Keratinocyte (primary cell): ENCODE data around the gene TMEM263. TPM values are rescaled to one million over a fixed set of nuclear protein-coding genes. Genes with fewer than 3 reads are reported as not detected.
A peak's percentile ranks its signal among the peaks of the same experiment; 100 is the strongest.

ENCODE experiments used
- DNase-seq: peaks from one replicate; pipeline ENCODE4 v3.0.0-alpha.2; 2011; ENCODE audit warnings: low read depth, missing footprints, low spot score
- FAIRE-seq: peaks from 2 replicates; lab custom pipeline; 2011; peaks lifted over from hg19 to GRCh38; lab: Jason Lieb, UNC
- H2AFZ ChIP-seq: 2 replicates; pipeline ENCODE4 v1.6.0; 2012; ENCODE audit warnings: low read length, control low read depth, inconsistent platforms; ENCODE audit not compliant: control insufficient read depth
- H3K27ac ChIP-seq: 2 replicates; pipeline ENCODE4 v1.5.1; 2011; ENCODE audit warnings: low read length; ENCODE audit not compliant: control insufficient read depth, insufficient read depth
- H3K27me3 ChIP-seq: 3 replicates; pipeline ENCODE4 v1.6.0; 2011; ENCODE audit warnings: low read length; ENCODE audit not compliant: control insufficient read depth, insufficient read depth; ENCODE audit errors: extremely low read depth
- H3K36me3 ChIP-seq, 2 experiments: 2 replicates in 1 of 2; 3 replicates in 1 of 2; pipeline ENCODE4 v1.5.1; 2011; ENCODE audit warnings: low read length in 2 of 2, mild to moderate bottlenecking in 1 of 2; ENCODE audit not compliant: control insufficient read depth in 2 of 2, insufficient read depth in 2 of 2; ENCODE audit errors: extremely low read depth in 1 of 2
- H3K4me1 ChIP-seq: 3 replicates; pipeline ENCODE4 v1.5.1; 2011; ENCODE audit warnings: low read length; ENCODE audit not compliant: control insufficient read depth, insufficient read depth; ENCODE audit errors: extremely low read depth
- H3K4me2 ChIP-seq: 3 replicates; pipeline ENCODE4 v1.6.0; 2011; ENCODE audit warnings: low read depth, low read length; ENCODE audit not compliant: control insufficient read depth, insufficient read depth; ENCODE audit errors: extremely low read depth
- H3K4me3 ChIP-seq, 3 experiments: fragments of 200-600 bp in 1 of 3; sonication (generic) in 1 of 3; 2 replicates in 2 of 3; 3 replicates in 1 of 3; pipeline ENCODE4 v1.5.1; 2011 to 2016; ENCODE audit warnings: low read length in 3 of 3, mild to moderate bottlenecking in 3 of 3, control low read depth in 2 of 3, inconsistent platforms in 1 of 3, low read depth in 1 of 3, mixed read lengths in 1 of 3, mixed run types in 1 of 3, moderate library complexity in 1 of 3; ENCODE audit not compliant: control insufficient read depth in 2 of 3, insufficient read depth in 2 of 3; ENCODE audit errors: extremely low read depth in 1 of 3
- H3K79me2 ChIP-seq: 2 replicates; pipeline ENCODE4 v1.6.0; 2012; ENCODE audit warnings: low read length; ENCODE audit not compliant: control insufficient read depth, insufficient read depth
- H3K9ac ChIP-seq: 3 replicates; pipeline ENCODE4 v1.6.0; 2011; ENCODE audit warnings: low read length; ENCODE audit not compliant: control insufficient read depth, insufficient read depth; ENCODE audit errors: extremely low read depth
- H3K9me1 ChIP-seq: 3 replicates; pipeline ENCODE4 v1.6.0; 2011; ENCODE audit warnings: low read length; ENCODE audit not compliant: control insufficient read depth, insufficient read depth; ENCODE audit errors: extremely low read depth
- H3K9me3 ChIP-seq: 2 replicates; pipeline ENCODE4 v1.5.1; 2012; ENCODE audit warnings: low read depth, low read length; ENCODE audit not compliant: control insufficient read depth
- H4K20me1 ChIP-seq: 3 replicates; pipeline ENCODE4 v1.6.0; 2011; ENCODE audit warnings: low read length; ENCODE audit not compliant: control insufficient read depth, insufficient read depth; ENCODE audit errors: extremely low read depth
- EZH2 ChIP-seq: IDR thresholded peaks from one replicate; pipeline ENCODE4 v1.6.1; 2012; ENCODE audit warnings: inconsistent platforms, mild to moderate bottlenecking, low read length, moderate library complexity
- dilution Hi-C: fragments of 300-500 bp; cut with MboI; formaldehyde crosslinking; loops from one replicate; pipeline ENCODE4 v1.7.0; 2020; ENCODE audit warnings: low sequenced_read_pairs; ENCODE audit not compliant: extremely low pct_ligation_motif_present
- polyA plus RNA-seq, 5 experiments: library from polyadenylated mRNA; depleted of rRNA in 3 of 5; stranded (reverse) in 3 of 5; stranded (forward) in 1 of 5; unstranded in 1 of 5; fragments of >200 nt; gene quantifications; 1 replicate in 1 of 5; 2 replicates in 3 of 5; 3 replicates in 1 of 5; pipeline versions ENCODE4 v1.2.1 to v1.2.3, GENCODE V29; 2011 to 2012; ENCODE audit warnings: missing spikeins in 2 of 5, low read depth in 1 of 5, low replicate concordance in 1 of 5
- TF ChIP-seq, protein P1 (sequence below), 3 experiments: IDR thresholded peaks in 1 of 3; conservative IDR thresholded peaks in 1 of 3; optimal IDR thresholded peaks in 1 of 3; 2 replicates in 2 of 3; 3 replicates in 1 of 3; pipeline versions ENCODE3 to v1.5.1; 2011; ENCODE audit warnings: low read length in 3 of 3, mild to moderate bottlenecking in 3 of 3, moderate library complexity in 2 of 3, control low read depth in 1 of 3, inconsistent platforms in 1 of 3; ENCODE audit not compliant: insufficient read depth in 2 of 3; ENCODE audit errors: extremely low read depth in 1 of 3

Gene TMEM263
- polyA plus RNA-seq, 1 donor (not counting 4 experiments of a cell fraction or from before 2014, with no cell fraction given) = 22.0 TPM

DNA sequence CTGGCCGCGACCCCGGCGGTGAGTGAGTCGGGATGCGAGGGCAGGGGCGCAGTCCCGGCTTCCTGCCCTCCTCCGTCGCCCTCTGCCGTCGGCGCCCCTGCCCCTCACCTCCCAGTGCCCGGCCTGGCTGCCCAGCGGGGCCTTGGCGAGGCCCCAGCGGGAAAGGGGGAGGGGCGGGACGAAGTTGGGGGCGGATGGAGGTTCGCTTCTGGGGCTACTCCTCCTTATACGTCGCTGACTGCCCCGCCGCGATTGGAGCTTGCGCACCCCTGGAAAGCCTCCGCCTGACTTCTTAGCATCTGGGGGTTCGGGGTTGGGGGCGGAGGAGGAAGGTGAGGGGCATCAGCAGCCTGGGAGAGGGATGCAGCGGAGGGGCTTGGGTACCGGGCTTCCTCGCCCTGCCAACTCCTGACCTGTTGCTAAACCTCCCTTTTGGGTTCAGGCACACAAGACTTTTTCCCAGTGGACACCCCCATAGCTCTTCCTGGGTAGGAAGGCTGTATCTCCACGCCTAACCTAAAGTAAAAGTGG, 406 bp downstream of the TMEM263 start:
- no peaks in the 10 kb centered on the region for H4K20me1 ChIP-seq
- peak overlapping the region; percentile 88 for H3K4me2 ChIP-seq
- DNase-seq = no peak
- H2AFZ ChIP-seq = peak overlapping the region; percentile 75
- H3K79me2 ChIP-seq = peaks cover 33% of the 10 kb centered on the region
- H3K27ac ChIP-seq = peak overlapping the region; percentile 56
- dilution Hi-C loops = no loop called here
- H3K9me1 ChIP-seq = no peaks in the 10 kb centered on the region
- H3K27me3 ChIP-seq = no peaks in the 10 kb centered on the region
- FAIRE-seq = no peak
- H3K36me3 ChIP-seq = no peaks in the 10 kb centered on the region
- peak overlapping the region; percentile 81 for H3K9ac ChIP-seq
- no peaks in the 10 kb centered on the region for H3K9me3 ChIP-seq
- H3K4me3 ChIP-seq = peak overlapping the region; percentile 84 to 92 (median 89)
- TF ChIP-seq, protein P1, sequence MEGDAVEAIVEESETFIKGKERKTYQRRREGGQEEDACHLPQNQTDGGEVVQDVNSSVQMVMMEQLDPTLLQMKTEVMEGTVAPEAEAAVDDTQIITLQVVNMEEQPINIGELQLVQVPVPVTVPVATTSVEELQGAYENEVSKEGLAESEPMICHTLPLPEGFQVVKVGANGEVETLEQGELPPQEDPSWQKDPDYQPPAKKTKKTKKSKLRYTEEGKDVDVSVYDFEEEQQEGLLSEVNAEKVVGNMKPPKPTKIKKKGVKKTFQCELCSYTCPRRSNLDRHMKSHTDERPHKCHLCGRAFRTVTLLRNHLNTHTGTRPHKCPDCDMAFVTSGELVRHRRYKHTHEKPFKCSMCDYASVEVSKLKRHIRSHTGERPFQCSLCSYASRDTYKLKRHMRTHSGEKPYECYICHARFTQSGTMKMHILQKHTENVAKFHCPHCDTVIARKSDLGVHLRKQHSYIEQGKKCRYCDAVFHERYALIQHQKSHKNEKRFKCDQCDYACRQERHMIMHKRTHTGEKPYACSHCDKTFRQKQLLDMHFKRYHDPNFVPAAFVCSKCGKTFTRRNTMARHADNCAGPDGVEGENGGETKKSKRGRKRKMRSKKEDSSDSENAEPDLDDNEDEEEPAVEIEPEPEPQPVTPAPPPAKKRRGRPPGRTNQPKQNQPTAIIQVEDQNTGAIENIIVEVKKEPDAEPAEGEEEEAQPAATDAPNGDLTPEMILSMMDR (optimal IDR thresholded peaks at IDR 0.05 in 1 of 3, IDR thresholded peaks at IDR 0.05 in 1 of 3, conservative IDR thresholded peaks at IDR 0.05 in 1 of 3; ENCODE audit: extremely low read depth in 1 of 3, insufficient read depth in 2 of 3, low read length in 3 of 3) = peak in 1 of 3 experiments; percentile 17
- no peak for TF ChIP-seq EZH2
- peaks cover 26% of the 10 kb centered on the region for H3K4me1 ChIP-seq

- Histone ChIP-seq H3K27me3 (no peaks in the 10 kb centered on the region), H3K27ac (no peak overlapping the region), H2AFZ (no peak overlapping the region), H3K4me2 (peak overlapping the region; percentile 88), H3K4me3 (peak overlapping the region; percentile 84 to 92 (median 89)), H4K20me1 (no peaks in the 10 kb centered on the region), H3K9me1 (no peaks in the 10 kb centered on the region), H3K79me2 (peaks cover 39% of the 10 kb centered on the region), H3K36me3 (no peaks in the 10 kb centered on the region), H3K9me3 (no peaks in the 10 kb centered on the region), H3K9ac (peak overlapping the region; percentile 81), H3K4me1 (peaks cover 26% of the 10 kb centered on the region)
- no peak for TF ChIP-seq EZH2
- TF ChIP-seq, protein P1 (optimal IDR thresholded peaks at IDR 0.05 in 1 of 3, IDR thresholded peaks at IDR 0.05 in 1 of 3, conservative IDR thresholded peaks at IDR 0.05 in 1 of 3; ENCODE audit: extremely low read depth in 1 of 3, insufficient read depth in 2 of 3, low read length in 3 of 3) = no peak
- DNase-seq (no peak), FAIRE-seq (no peak)
- dilution Hi-C loops = no loop called here
These were observed 1.9 kb downstream of the TMEM263 start for GRCh38 chr12:106957583-106957982.
